Peyer's patch (tissue), 4 donors: Measurements from ENCODE around the gene SYNDIG1. TPM values are rescaled to one million over a fixed set of nuclear protein-coding genes. Genes with fewer than 3 reads are reported as not detected.

Experiments used
- DNase-seq, 3 donors: peaks; one replicate each; pipeline ENCODE4 v3.0.0-alpha.2; 2017 to 2019
- H3K27ac ChIP-seq, 4 donors: fragments of 200-600 bp; sonication (generic); one replicate each; pipeline ENCODE4 v1.5.1; 2016 to 2019
- H3K27me3 ChIP-seq, 2 donors: fragments of 200-600 bp; sonication (generic); one replicate each; pipeline ENCODE4 v1.5.1; 2019
- H3K36me3 ChIP-seq, 3 donors: fragments of 200-600 bp; sonication (generic); one replicate each; pipeline ENCODE4 v1.5.1; 2016 to 2019
- H3K4me1 ChIP-seq, 4 donors: fragments of 200-600 bp; sonication (generic); one replicate each; pipeline ENCODE4 v1.5.1; 2016 to 2019
- H3K4me3 ChIP-seq, 4 donors: fragments of 200-600 bp; sonication (generic); 1 replicate in 3 of 4; 2 replicates in 1 of 4; pipeline ENCODE4 v1.5.1; 2016 to 2019; ENCODE audit warnings: mild to moderate bottlenecking in 1 of 4
- H3K9me3 ChIP-seq, 4 donors: fragments of 200-600 bp; sonication (generic); one replicate each; pipeline ENCODE4 v1.5.1; 2016 to 2019; ENCODE audit warnings: mild to moderate bottlenecking in 1 of 4
- POLR2A ChIP-seq, 2 donors: fragments of 450-650 bp; IDR thresholded peaks; one replicate each; pipeline ENCODE4 v1.5.1; 2017; ENCODE audit warnings: antibody characterized with exemption in 2 of 2, mild to moderate bottlenecking in 2 of 2, moderate library complexity in 2 of 2
- total RNA-seq, 4 donors: library from RNA; depleted of rRNA; stranded (reverse); fragments of >200 nt; gene quantifications; one replicate each; pipeline ENCODE4 v1.1.0, GENCODE V29; 2016
- TF ChIP-seq, protein P1 (sequence below), 6 experiments: fragments of 450-650 bp in 4 of 6; fragments of 200-600 bp in 2 of 6; sonication (generic) in 1 of 6; IDR thresholded peaks; one replicate each; pipeline ENCODE4 v1.5.1; 2017 to 2019; ENCODE audit warnings: antibody characterized with exemption in 6 of 6, mild to moderate bottlenecking in 3 of 6, moderate library complexity in 1 of 6

The SYNDIG1 gene
- total RNA-seq, 4 donors from 2014 or later: 0.76 to 1.7 TPM; not detected in 2

DNA sequence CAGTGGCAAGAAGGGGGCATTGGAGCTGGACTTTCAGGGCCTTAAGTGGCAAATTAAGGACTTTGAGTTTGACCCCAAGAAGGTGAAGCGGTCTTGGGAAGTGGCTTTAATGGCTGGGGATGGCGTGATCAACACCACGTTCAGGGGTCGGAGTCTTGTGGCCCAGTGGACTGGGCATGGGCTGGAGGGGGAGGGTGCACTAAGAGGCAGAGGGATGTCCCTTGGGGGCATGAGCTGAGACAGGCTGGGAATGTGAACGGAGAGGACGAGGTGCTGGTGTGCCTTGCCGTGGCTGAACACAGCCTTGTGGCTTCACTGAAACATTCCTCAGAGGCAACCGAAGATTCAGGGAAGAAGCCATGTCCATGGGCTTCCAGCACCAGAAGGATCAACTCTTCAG is 227.0 kb downstream of the SYNDIG1 start:
- Histone ChIP-seq H3K27ac (no peak overlapping the region), H3K4me3 (no peak overlapping the region), H3K27me3 (no peaks in the 10 kb centered on the region), H3K9me3 (no peaks in the 10 kb centered on the region), H3K4me1 (no peaks in the 10 kb centered on the region), H3K36me3 (no peaks in the 10 kb centered on the region)
- peak in 1 of 3 donors; percentile 10 for DNase-seq
- TF ChIP-seq, protein P1, sequence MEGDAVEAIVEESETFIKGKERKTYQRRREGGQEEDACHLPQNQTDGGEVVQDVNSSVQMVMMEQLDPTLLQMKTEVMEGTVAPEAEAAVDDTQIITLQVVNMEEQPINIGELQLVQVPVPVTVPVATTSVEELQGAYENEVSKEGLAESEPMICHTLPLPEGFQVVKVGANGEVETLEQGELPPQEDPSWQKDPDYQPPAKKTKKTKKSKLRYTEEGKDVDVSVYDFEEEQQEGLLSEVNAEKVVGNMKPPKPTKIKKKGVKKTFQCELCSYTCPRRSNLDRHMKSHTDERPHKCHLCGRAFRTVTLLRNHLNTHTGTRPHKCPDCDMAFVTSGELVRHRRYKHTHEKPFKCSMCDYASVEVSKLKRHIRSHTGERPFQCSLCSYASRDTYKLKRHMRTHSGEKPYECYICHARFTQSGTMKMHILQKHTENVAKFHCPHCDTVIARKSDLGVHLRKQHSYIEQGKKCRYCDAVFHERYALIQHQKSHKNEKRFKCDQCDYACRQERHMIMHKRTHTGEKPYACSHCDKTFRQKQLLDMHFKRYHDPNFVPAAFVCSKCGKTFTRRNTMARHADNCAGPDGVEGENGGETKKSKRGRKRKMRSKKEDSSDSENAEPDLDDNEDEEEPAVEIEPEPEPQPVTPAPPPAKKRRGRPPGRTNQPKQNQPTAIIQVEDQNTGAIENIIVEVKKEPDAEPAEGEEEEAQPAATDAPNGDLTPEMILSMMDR (IDR thresholded peaks at IDR 0.05): no peak
- TF ChIP-seq POLR2A (IDR thresholded peaks at IDR 0.05): no peak

GRCh38 chr20:24697411-24697810 is 228.0 kb downstream of the SYNDIG1 start:
- Histone ChIP-seq H3K9me3 (no peaks in the 10 kb centered on the region), H3K4me1 (no peaks in the 10 kb centered on the region), H3K27ac (no peak overlapping the region), H3K36me3 (no peaks in the 10 kb centered on the region), H3K4me3 (no peak overlapping the region), H3K27me3 (no peaks in the 10 kb centered on the region)
- DNase-seq: peak in 1 of 3 donors; percentile 4
- TF ChIP-seq POLR2A (IDR thresholded peaks at IDR 0.05): no peak
- TF ChIP-seq, protein P1 (IDR thresholded peaks at IDR 0.05): no peak

DNA sequence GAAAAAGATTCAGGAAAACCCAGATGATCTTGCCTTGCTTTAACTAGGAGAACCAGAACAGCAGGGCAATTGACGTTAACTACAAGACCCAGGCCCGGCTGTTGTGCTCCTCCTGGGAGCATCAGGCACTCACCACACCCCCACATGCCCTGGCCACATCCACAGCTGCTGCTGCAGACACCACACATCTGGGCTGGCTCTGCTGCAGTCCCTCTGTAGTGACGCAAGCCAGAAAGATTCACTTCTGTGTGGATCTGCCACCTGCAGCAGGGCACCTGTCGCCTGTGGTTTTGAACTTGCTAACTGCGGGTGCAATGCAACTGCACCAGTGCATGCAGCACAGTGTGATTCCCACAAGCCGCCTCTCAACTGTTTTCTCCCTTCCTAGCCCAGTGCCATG is 228.8 kb downstream of the SYNDIG1 start:
- TF ChIP-seq POLR2A (IDR thresholded peaks at IDR 0.05): no peak
- TF ChIP-seq, protein P1 (IDR thresholded peaks at IDR 0.05): no peak
- Histone ChIP-seq H3K9me3 (no peaks in the 10 kb centered on the region), H3K4me3 (no peak overlapping the region), H3K27ac (no peak overlapping the region), H3K36me3 (no peaks in the 10 kb centered on the region), H3K4me1 (no peaks in the 10 kb centered on the region), H3K27me3 (no peaks in the 10 kb centered on the region)
- DNase-seq: peak in 1 of 3 donors; percentile 35

DNA sequence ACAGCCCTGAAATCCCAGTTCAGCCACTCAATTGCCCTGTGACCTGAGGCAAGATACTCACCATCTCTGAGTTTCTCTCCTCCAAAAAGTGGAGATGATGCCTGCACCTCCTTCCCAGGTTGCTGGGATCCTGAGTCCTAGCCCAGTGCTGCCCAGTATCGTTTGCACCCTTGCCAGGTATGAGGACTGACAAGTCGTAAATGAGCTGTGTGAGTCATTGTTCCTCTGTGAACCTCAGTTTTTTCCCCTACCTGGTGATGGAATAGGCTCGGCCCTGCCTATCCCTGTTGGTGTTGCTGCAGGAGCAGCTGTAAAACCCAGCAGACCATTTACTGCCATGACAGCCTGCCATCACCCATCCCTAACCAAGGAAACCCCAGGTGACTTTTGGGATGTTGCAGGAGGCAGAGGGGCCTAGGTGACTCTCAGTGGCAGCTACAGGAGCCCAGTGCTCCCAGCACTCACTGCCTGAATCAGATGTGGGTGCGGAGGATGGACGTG is 229.3 kb downstream of the SYNDIG1 start:
- TF ChIP-seq POLR2A (IDR thresholded peaks at IDR 0.05): no peak
- TF ChIP-seq, protein P1 (IDR thresholded peaks at IDR 0.05): no peak
- Histone ChIP-seq H3K4me1 (no peaks in the 10 kb centered on the region), H3K27me3 (no peaks in the 10 kb centered on the region), H3K36me3 (no peaks in the 10 kb centered on the region), H3K9me3 (no peaks in the 10 kb centered on the region), H3K4me3 (no peak overlapping the region), H3K27ac (no peak overlapping the region)
- DNase-seq: no peak

DNA sequence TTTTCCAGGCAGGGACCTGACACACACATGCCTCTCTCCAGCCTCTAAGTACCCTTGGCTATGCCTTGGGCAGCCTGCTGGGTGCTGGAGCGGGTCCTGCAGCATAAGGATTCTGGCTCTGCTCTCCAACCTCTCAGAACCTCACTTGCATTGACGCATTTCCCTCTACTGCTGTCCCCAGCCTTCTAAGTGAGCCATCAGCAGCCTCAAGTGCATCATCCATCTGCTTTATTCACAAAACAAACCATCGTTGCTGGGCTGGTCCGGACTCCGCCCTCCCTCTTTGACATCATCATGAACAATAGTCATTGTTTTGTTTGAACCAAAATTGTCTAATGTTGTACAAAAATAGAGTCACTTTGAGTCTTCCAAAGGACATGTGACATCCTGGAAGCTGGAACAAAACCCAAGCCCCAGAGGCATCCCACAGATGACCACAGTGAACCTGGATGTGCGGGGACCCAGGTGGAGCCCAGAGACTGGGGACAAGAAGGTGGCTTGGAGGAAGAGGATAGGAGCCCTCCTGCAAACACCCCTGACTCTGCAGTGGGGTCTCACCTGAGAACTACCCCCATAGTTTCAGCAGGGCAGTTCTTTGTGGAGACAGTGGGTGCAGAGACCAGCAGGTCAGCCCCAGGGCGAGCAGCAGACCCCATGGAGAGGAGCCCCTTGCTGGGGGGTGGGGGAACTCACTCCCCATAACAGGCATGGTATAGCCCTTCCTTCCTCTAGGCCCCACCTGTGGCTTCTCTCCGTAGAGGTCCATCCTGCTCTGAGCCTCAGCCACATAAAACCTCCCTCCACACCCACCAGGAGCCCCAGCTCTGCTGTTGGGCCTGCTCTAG is 230.1 kb downstream of the SYNDIG1 start:
- no peak overlapping the region for H3K4me3 ChIP-seq
- H3K27me3 ChIP-seq: no peaks in the 10 kb centered on the region
- no peaks in the 10 kb centered on the region for H3K36me3 ChIP-seq
- TF ChIP-seq POLR2A (IDR thresholded peaks at IDR 0.05): no peak
- TF ChIP-seq, protein P1 (IDR thresholded peaks at IDR 0.05): no peak
- peak in 1 of 3 donors; percentile 4 for DNase-seq
- H3K9me3 ChIP-seq: no peaks in the 10 kb centered on the region
- no peak overlapping the region for H3K27ac ChIP-seq
- H3K4me1 ChIP-seq: no peaks in the 10 kb centered on the region
